Measurements from ENCODE around the gene PPARD.

- TF ChIP-seq CTCF (conservative IDR thresholded peaks at IDR 0.05) (no peak), EZH2 (IDR thresholded peaks at IDR 0.05; ENCODE audit: low read depth) (no peak)
These were observed 43.3 kb downstream of the PPARD start for GRCh38 chr6:35385457-35386202.

Measured in PC-9 (cell line).